Skeletal muscle cell (primary cell): ENCODE results near the gene BLOC1S5.

Experiments used
- DNase-seq: peaks from one replicate; pipeline ENCODE4 v3.0.0-alpha.2; 2010; ENCODE audit warnings: low read depth
- H3K4me3 ChIP-seq: 2 replicates; pipeline ENCODE4 v1.5.1; 2011; ENCODE audit warnings: low read depth, mild to moderate bottlenecking, control low read depth, low read length, moderate library complexity

The BLOC1S5 gene

GRCh38 chr6:8082954-8083858 is 19.0 kb upstream of the BLOC1S5 start:
- H3K4me3 ChIP-seq: no peak overlapping the region
- DNase-seq: peak; percentile 76

GRCh38 chr6:8082572-8082953 is 18.4 kb upstream of the BLOC1S5 start:
- no peak for DNase-seq
- H3K4me3 ChIP-seq: no peak overlapping the region

- peak; percentile 58 for DNase-seq
- H3K4me3 ChIP-seq: no peak overlapping the region
Measured at GRCh38 chr6:8080362-8081151, 16.4 kb upstream of the BLOC1S5 start.

- no peak for DNase-seq
- H3K4me3 ChIP-seq: no peak overlapping the region
Measured at GRCh38 chr6:8079126-8079525, 14.9 kb upstream of the BLOC1S5 start.

GRCh38 chr6:8077991-8078390 is 13.8 kb upstream of the BLOC1S5 start:
- H3K4me3 ChIP-seq: no peak overlapping the region
- DNase-seq: no peak

GRCh38 chr6:8075704-8076103 is 11.5 kb upstream of the BLOC1S5 start:
- no peak overlapping the region for H3K4me3 ChIP-seq
- DNase-seq: no peak

- no peak for DNase-seq
Measured at GRCh38 chr6:8075185-8075584, 11.0 kb upstream of the BLOC1S5 start.

GRCh38 chr6:8074213-8074612 is 10.0 kb upstream of the BLOC1S5 start:
- no peak for DNase-seq

More at GRCh38 chr6:8075185-8075584, 11.0 kb upstream of the BLOC1S5 start:
- no peak overlapping the region for H3K4me3 ChIP-seq

GRCh38 chr6:8073758-8074157 is 9.6 kb upstream of the BLOC1S5 start:
- no peak overlapping the region for H3K4me3 ChIP-seq
- DNase-seq: no peak

More at GRCh38 chr6:8074213-8074612, 10.0 kb upstream of the BLOC1S5 start:
- no peak overlapping the region for H3K4me3 ChIP-seq

- DNase-seq: no peak
Measured at GRCh38 chr6:8070718-8071117, 6.5 kb upstream of the BLOC1S5 start.

GRCh38 chr6:8069631-8070284 is 5.6 kb upstream of the BLOC1S5 start:
- no peak for DNase-seq
- H3K4me3 ChIP-seq: no peak overlapping the region

More at GRCh38 chr6:8070718-8071117, 6.5 kb upstream of the BLOC1S5 start:
- no peak overlapping the region for H3K4me3 ChIP-seq

GRCh38 chr6:8069151-8069550 is 5.0 kb upstream of the BLOC1S5 start:
- no peak for DNase-seq
- H3K4me3 ChIP-seq: no peak overlapping the region

- H3K4me3 ChIP-seq: no peak overlapping the region
Measured at GRCh38 chr6:8066108-8066507, 1.9 kb upstream of the BLOC1S5 start.

GRCh38 chr6:8065519-8065911 is 1.3 kb upstream of the BLOC1S5 start:
- no peak for DNase-seq
- H3K4me3 ChIP-seq: no peak overlapping the region

More at GRCh38 chr6:8066108-8066507, 1.9 kb upstream of the BLOC1S5 start:
- no peak for DNase-seq

- H3K4me3 ChIP-seq: peak overlapping the region; percentile 98
- no peak for DNase-seq
Measured at GRCh38 chr6:8064638-8065518, 689 bp upstream of the BLOC1S5 start.

GRCh38 chr6:8061736-8062135 is 2.5 kb downstream of the BLOC1S5 start:
- H3K4me3 ChIP-seq: no peak overlapping the region
- DNase-seq: no peak

- DNase-seq: no peak
- H3K4me3 ChIP-seq: no peak overlapping the region
Measured at GRCh38 chr6:8060346-8060745, 3.8 kb downstream of the BLOC1S5 start.

- DNase-seq: no peak
- H3K4me3 ChIP-seq: no peak overlapping the region
Measured at GRCh38 chr6:8059129-8059528, 5.1 kb downstream of the BLOC1S5 start.

GRCh38 chr6:8057793-8058192 is 6.4 kb downstream of the BLOC1S5 start:
- no peak for DNase-seq
- no peak overlapping the region for H3K4me3 ChIP-seq
